Heart left ventricle (tissue), 16 donors: ENCODE data around the gene MPRIP. TPM values are rescaled to one million over a fixed set of nuclear protein-coding genes. Genes with fewer than 3 reads are reported as not detected.

Source experiments
- ATAC-seq, 4 donors: fragments of 200-7000 bp; cut with Tn5 transposase; one replicate each; pipeline ENCODE4 v1.9.1; 2020 to 2022; ENCODE audit warnings: moderate library complexity in 4 of 4, mild to moderate bottlenecking in 3 of 4, moderate number of reproducible peaks in 1 of 4
- DNase-seq, 5 donors: peaks; one replicate each; pipeline ENCODE4 v3.0.0-alpha.2; 2020
- H3K27ac ChIP-seq, 12 donors: fragments of 200-600 bp; sonication (generic) in 4 of 12; one replicate each; pipeline versions ENCODE4 v1.5.0 to v1.8.0; 2016 to 2022; ENCODE audit warnings: mild to moderate bottlenecking in 2 of 12
- H3K27me3 ChIP-seq, 9 donors: fragments of 200-600 bp; sonication (generic) in 2 of 9; one replicate each; pipeline versions ENCODE4 v1.5.1 to v1.8.0; 2016 to 2022; ENCODE audit warnings: mild to moderate bottlenecking in 3 of 9
- H3K36me3 ChIP-seq, 9 donors: fragments of 200-600 bp; sonication (generic) in 2 of 9; one replicate each; pipeline versions ENCODE4 v1.5.0 to v1.8.0; 2018 to 2022; ENCODE audit warnings: mild to moderate bottlenecking in 2 of 9
- H3K4me1 ChIP-seq, 12 donors: fragments of 200-600 bp; sonication (generic) in 4 of 12; one replicate each; pipeline versions ENCODE4 v1.5.0 to v1.8.0; 2016 to 2022; ENCODE audit warnings: mild to moderate bottlenecking in 3 of 12
- H3K4me3 ChIP-seq, 12 donors: fragments of 200-600 bp; sonication (generic) in 4 of 12; one replicate each; pipeline versions ENCODE4 v1.5.0 to v1.8.0; 2017 to 2022; ENCODE audit warnings: mild to moderate bottlenecking in 9 of 12, moderate library complexity in 4 of 12
- H3K9me3 ChIP-seq, 12 donors: fragments of 200-600 bp; sonication (generic) in 4 of 12; one replicate each; pipeline versions ENCODE4 v1.5.0 to v1.8.0; 2016 to 2022; ENCODE audit warnings: mild to moderate bottlenecking in 1 of 12
- POLR2A ChIP-seq, 2 donors: fragments of 450-650 bp; IDR thresholded peaks; one replicate each; pipeline ENCODE4 v1.6.1; 2017; ENCODE audit warnings: antibody characterized with exemption in 2 of 2, mild to moderate bottlenecking in 2 of 2, moderate library complexity in 2 of 2
- WGBS, 4 donors: extraction: QIAGEN DNeasy Blood & Tissue Kit in 2 of 4; methylation state at CpG; one replicate each; pipeline versions ENCODE4 v1.1.5 to v1.1.7; 2013 to 2018; 5-methylcytosine and 5-hydroxymethylcytosine counted together
- intact Hi-C, 10 donors: fragments of 100-400 bp; cut with DNase I; formaldehyde crosslinking; loops; one replicate each; pipeline versions ENCODE4 v1.11.1 to v1.14.2; 2022
- polyA plus RNA-seq, 2 donors: library from polyadenylated mRNA; stranded (reverse); fragments of 200-250 nt; gene quantifications; one replicate each; pipeline ENCODE4 v1.2.3, GENCODE V29; 2013
- total RNA-seq, 9 donors: library from RNA; depleted of rRNA in 2 of 9; stranded (reverse); fragments of >200 nt in 2 of 9; fragmentation: NEBNext Ultra II Directional in 3 of 9; extraction: Animal tissue kit (Norgen Biotek cat#: 25700) in 3 of 9; gene quantifications; one replicate each; pipeline versions ENCODE4 v1.1.0 to v1.2.4, GENCODE V29; 2016 to 2023
- TF ChIP-seq, protein P1 (sequence below), 12 donors: fragments of 200-600 bp; sonication (generic) in 4 of 12; IDR thresholded peaks; one replicate each; pipeline versions ENCODE4 v1.5.0 to v1.8.0; 2018 to 2022; ENCODE audit warnings: antibody characterized with exemption in 12 of 12, mild to moderate bottlenecking in 5 of 12
- donor health status: ischemic (EF 13 %, LVEDD 7.1; RV severe dilation, severe dysfunction).
- donor health status: healthy with polysubstance abuse.
- donor health status: DM: no; HTN: yes; CAD: no.
- donor health status: DM: no; HTN: no; CAD: no.
- donor health status: ischemic (EF 25% LVEDD 6.9; RV normal size, moderate dysfunction).
- donor health status: ischemic (EF 25% LVEDD 5.7; RV mildly dilated, moderate dysfunction).
- donor health status: healthy.
- donor health status: DM: yes; HTN: yes; CAD: no.
- donor health status: ischemic (EF 35%, LVEDD 5.7; RV mildly dilated, moderate dysfunction).
- donor health status: nonischemic (EF 11% LVEDD 7.7; RV severe dilation, severe dysfunction).
- donor health status: DM: yes; HTN: yes; CAD: no.
- donor health status: PGD.
- donor health status: ischemic (EF 29% LVEDD 5.4; RV normal size, mild dysfunction).
- donor health status: nonischemic (EF 23%, LVEDD 6.1; RV moderate dilation, normal function).

Gene MPRIP
- total and polyA plus RNA-seq, 11 donors = 131 to 686 (median 343) TPM

DNA sequence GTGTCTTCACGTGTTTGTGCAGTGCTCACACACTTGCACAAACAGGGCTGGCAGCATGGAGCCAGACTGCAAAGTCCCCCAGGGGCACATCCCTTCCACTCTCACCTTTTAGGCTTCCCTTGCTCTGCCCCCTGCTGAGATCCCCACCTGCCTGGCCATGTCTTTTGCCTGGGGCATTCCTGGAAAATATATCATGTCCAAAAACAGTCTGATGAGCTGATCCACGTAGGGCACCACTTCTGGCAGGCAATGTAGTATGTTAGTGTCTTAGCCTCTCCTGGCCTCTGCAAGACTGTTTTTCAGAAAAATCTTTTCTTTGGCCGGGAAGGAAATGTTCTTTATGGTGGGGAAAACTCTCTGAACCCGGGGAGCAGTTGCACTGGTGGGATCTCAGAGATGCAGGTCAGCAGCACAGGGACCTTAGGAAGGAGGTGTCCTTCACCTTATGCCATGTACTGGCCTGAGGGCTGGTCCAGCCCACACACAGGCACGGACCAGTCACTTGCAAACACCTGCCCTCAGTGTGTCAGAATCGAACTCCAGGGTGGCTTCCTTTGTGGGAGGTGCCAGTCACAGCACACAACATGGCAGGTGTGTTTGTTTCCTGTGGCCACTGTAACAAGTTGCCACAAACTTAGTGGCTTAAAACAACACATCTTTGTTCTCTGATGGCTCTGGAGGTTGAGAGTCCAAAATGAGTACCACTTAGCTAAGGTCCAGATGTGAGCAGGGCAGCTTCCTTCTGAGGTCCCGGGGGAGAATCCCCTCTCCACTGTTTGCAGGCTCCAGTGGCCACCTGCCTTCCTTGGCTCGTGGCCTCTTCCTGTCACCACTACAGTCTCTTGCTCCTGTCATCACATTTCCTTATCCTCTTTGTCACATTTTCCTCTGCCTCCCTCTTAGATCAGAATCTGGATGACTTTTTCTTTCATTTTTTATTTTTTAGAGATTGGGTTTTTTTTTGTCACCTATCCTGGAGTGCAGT is 46.6 kb downstream of the MPRIP start:
- Histone ChIP-seq H3K9me3 (no peaks in the 10 kb centered on the region), H3K27me3 (no peaks in the 10 kb centered on the region), H3K4me3 (no peak overlapping the region), H3K36me3 (peaks cover 0 to 58% (median 16%) of the 10 kb centered on the region in 9 donors), H3K4me1 (peaks cover 8 to 88% (median 52%) of the 10 kb centered on the region in 12 donors), H3K27ac (peak overlapping the region in 3 of 12 donors; percentile 18 to 70 (median 56))
- DNase-seq = no peak
- TF ChIP-seq POLR2A (IDR thresholded peaks at IDR 0.05) = no peak
- TF ChIP-seq, protein P1, sequence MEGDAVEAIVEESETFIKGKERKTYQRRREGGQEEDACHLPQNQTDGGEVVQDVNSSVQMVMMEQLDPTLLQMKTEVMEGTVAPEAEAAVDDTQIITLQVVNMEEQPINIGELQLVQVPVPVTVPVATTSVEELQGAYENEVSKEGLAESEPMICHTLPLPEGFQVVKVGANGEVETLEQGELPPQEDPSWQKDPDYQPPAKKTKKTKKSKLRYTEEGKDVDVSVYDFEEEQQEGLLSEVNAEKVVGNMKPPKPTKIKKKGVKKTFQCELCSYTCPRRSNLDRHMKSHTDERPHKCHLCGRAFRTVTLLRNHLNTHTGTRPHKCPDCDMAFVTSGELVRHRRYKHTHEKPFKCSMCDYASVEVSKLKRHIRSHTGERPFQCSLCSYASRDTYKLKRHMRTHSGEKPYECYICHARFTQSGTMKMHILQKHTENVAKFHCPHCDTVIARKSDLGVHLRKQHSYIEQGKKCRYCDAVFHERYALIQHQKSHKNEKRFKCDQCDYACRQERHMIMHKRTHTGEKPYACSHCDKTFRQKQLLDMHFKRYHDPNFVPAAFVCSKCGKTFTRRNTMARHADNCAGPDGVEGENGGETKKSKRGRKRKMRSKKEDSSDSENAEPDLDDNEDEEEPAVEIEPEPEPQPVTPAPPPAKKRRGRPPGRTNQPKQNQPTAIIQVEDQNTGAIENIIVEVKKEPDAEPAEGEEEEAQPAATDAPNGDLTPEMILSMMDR (IDR thresholded peaks at IDR 0.05) = no peak
- WGBS, 4 donors = 56 to 64% (median 57%) methylated on average over 7 to 8 of the region's 8 CpGs
- no peak for ATAC-seq
- intact Hi-C loops = no loop called here

DNA sequence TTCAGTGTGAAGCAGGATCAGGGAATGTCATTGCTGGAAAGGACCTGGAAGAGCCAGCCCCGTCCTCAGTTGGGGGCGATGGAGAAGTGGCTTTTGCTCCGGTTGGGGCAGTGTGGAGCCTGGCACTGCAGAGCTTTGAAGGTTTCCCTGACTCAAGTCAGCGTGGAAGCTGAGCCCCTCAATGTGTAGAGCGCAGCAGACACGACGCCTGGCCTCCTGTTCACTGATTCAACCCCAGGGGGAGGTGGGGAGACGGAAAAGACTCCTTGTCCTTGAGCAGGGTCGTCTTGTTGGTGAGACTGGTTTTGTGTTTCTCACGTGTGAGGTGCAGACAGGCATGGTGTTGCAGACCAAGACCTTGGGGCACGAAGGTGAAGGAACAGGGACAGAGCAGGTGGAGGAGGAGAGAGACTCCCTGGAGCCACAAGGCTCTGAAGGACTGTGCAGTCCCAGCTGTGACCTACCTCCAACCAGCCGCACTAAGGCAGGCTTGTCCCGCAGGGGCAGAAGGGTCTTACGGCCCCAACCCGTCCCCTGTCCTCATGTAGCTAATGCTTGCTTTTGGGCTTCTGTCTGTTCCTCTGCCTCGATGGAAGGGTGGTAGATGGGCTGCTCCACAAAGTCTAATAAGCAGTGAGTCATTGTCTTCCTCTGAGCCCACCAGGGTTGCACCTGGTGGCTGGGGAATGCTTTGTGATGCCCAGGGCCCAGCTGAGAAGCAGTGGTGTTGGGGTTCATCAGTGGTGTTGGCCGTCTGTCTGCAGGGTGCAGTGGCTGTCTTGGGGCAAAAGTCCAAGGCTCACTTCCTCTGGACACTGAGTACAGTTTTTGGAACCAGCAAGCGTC is 47.8 kb downstream of the MPRIP start:
- peak overlapping the region in 1 of 12 donors; percentile 7 for H3K27ac ChIP-seq
- H3K4me3 ChIP-seq = no peak overlapping the region
- intact Hi-C loops = loop anchor here in 3 of 10 donors (10.0 kb wide), 1 partner anchor 45 kb away; the partner anchor contains the start of gene MPRIP (in 3 of the 3)
- WGBS, 4 donors = 76 to 87% (median 81%) methylated on average over 13 to 18 of the region's 18 CpGs
- ATAC-seq (no peak), DNase-seq (no peak)
- peaks cover 0 to 47% (median 4%) of the 10 kb centered on the region in 9 donors for H3K36me3 ChIP-seq
- no peaks in the 10 kb centered on the region for H3K27me3 ChIP-seq
- TF ChIP-seq, protein P1 (IDR thresholded peaks at IDR 0.05) = no peak
- no peak for TF ChIP-seq POLR2A (IDR thresholded peaks at IDR 0.05)
- peaks cover 8 to 92% (median 57%) of the 10 kb centered on the region in 12 donors for H3K4me1 ChIP-seq
- no peaks in the 10 kb centered on the region for H3K9me3 ChIP-seq

DNA sequence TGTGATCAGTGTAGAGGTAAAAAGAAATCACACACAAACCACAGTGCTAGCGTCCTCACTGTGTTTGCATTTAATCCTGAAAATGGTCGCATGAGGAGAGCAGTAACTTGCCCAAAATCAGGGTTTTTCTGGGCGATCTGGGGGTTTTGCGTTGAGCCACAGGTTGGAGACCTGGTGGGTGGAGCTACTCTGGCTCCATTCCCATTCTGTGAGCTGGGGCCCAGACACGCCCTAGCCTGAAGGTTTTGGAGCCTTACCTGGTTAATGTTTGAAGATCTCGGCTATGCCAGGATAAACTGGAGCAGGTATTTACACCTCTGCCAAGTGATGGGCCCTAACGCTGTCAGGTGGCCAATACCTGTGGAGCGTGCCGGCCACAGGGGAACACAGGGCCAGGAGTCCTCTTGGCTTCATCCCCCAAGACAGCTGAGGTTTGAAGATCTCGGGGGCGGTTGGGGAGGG is 48.4 kb downstream of the MPRIP start:
- intact Hi-C loops = loop anchor here in 4 of 10 donors (1.0 to 10.0 kb wide), 2 partner anchors 10 to 46 kb away; partner anchors contain the start of gene MPRIP (in 3 of the 4)
- H3K27ac ChIP-seq = no peak overlapping the region
- H3K4me1 ChIP-seq = peaks cover 8 to 93% (median 62%) of the 10 kb centered on the region in 12 donors
- no peak for DNase-seq
- H3K4me3 ChIP-seq = no peak overlapping the region
- H3K36me3 ChIP-seq = peaks cover 0 to 41% (median 0%) of the 10 kb centered on the region in 9 donors
- H3K27me3 ChIP-seq = no peaks in the 10 kb centered on the region
- no peak for ATAC-seq
- WGBS, 4 donors = 82 to 90% (median 85%) methylated on average over 6 to 11 of the region's 11 CpGs
- no peaks in the 10 kb centered on the region for H3K9me3 ChIP-seq
- TF ChIP-seq, protein P1 (IDR thresholded peaks at IDR 0.05) = no peak
- no peak for TF ChIP-seq POLR2A (IDR thresholded peaks at IDR 0.05)
